Right lobe of liver (tissue), 6 donors: ENCODE data around the gene CDX1. TPM values are rescaled to one million over a fixed set of nuclear protein-coding genes. Genes with fewer than 3 reads are reported as not detected.
"Not testable (repeated sequence)": the region's sequence is repeated elsewhere in the genome, so short reads cannot be mapped to it uniquely, and the experiment has no call there.

ENCODE experiments used
- ATAC-seq, 4 donors: fragments of 200-7000 bp; cut with Tn5 transposase; one replicate each; pipeline ENCODE4 v1.9.1; 2020; ENCODE audit warnings: mild to moderate bottlenecking in 4 of 4, moderate library complexity in 4 of 4
- DNase-seq, 3 donors: peaks; one replicate each; pipeline ENCODE4 v3.0.0-alpha.2; 2020
- H3K27ac ChIP-seq, 3 donors: fragments of 200-600 bp; one replicate each; pipeline ENCODE4 v1.8.0; 2022
- H3K27me3 ChIP-seq, 2 donors: fragments of 200-600 bp; one replicate each; pipeline ENCODE4 v1.8.0; 2022
- H3K36me3 ChIP-seq, 4 donors: fragments of 200-600 bp; sonication (generic) in 1 of 4; one replicate each; pipeline versions ENCODE4 v1.5.1 to v1.8.0; 2017 to 2022; ENCODE audit warnings: control low read depth in 1 of 4
- H3K4me1 ChIP-seq, 4 donors: fragments of 200-600 bp; sonication (generic) in 1 of 4; one replicate each; pipeline versions ENCODE4 v1.5.1 to v1.8.0; 2017 to 2022; ENCODE audit warnings: control low read depth in 1 of 4
- H3K4me3 ChIP-seq, 3 donors: fragments of 200-600 bp; one replicate each; pipeline ENCODE4 v1.8.0; 2022
- H3K9me3 ChIP-seq, 4 donors: fragments of 200-600 bp; sonication (generic) in 1 of 4; one replicate each; pipeline versions ENCODE4 v1.5.1 to v1.8.0; 2017 to 2022; ENCODE audit warnings: control low read depth in 1 of 4
- CTCF ChIP-seq, 4 donors: fragments of 200-600 bp in 3 of 4; fragments of 450-650 bp in 1 of 4; IDR thresholded peaks; one replicate each; pipeline versions ENCODE4 v1.5.1 to v1.8.0; 2016 to 2022; ENCODE audit warnings: antibody characterized with exemption in 4 of 4, mild to moderate bottlenecking in 2 of 4
- POLR2A ChIP-seq: fragments of 450-650 bp; IDR thresholded peaks from one replicate; pipeline ENCODE4 v1.6.1; 2017; ENCODE audit warnings: antibody characterized with exemption, mild to moderate bottlenecking
- WGBS: methylation state at CpG from one replicate; pipeline ENCODE4 v1.1.6; 2018; ENCODE audit warnings: low coverage, low lambda C conversion rate; ENCODE audit not compliant: insufficient coverage; ENCODE audit errors: missing lambda C conversion rate; 5-methylcytosine and 5-hydroxymethylcytosine counted together
- intact Hi-C, 2 donors: fragments of 100-400 bp; cut with DNase I; formaldehyde crosslinking; loops; one replicate each; pipeline versions ENCODE4 v1.11.2 to v1.14.1; 2022
- total RNA-seq, 6 experiments: library from RNA; depleted of rRNA in 2 of 6; stranded (reverse); fragments of >200 nt in 2 of 6; fragmentation: NEBNext Ultra II Directional in 3 of 6; extraction: Animal tissue kit (Norgen Biotek cat#: 25700) in 3 of 6; gene quantifications; one replicate each; pipeline versions ENCODE4 v1.1.0 to v1.2.4, GENCODE V29; 2016 to 2023
- donor health status: DM: no; HTN: yes; CAD: no.
- donor health status: DM: no; HTN: no; CAD: no.
- donor health status: DM: no; HTN: no; CAD: no.
- donor health status: DM: no; HTN: yes; CAD: no.
- donor health status: DM: no; HTN: yes; CAD: no.

Gene CDX1
- total RNA-seq, 6 experiments from 2014 or later: not detected

- no peak for TF ChIP-seq POLR2A
- TF ChIP-seq CTCF (IDR thresholded peaks at IDR 0.05): no peak
- Histone ChIP-seq H3K27ac (no peak overlapping the region), H3K9me3 (no peaks in the 10 kb centered on the region), H3K36me3 (no peaks in the 10 kb centered on the region), H3K4me3 (no peak overlapping the region), H3K27me3 (no peaks in the 10 kb centered on the region), H3K4me1 (peaks cover 0 to 2% (median 0%) of the 10 kb centered on the region in 4 donors)
- intact Hi-C loops: no loop called here
- 76% methylated on average over 3 of the region's 3 CpGs for WGBS
- DNase-seq (no peak), ATAC-seq (no peak)
Measured at GRCh38 chr5:150229571-150229970, 63.0 kb downstream of the CDX1 start.

GRCh38 chr5:150230842-150231241, 64.3 kb downstream of the CDX1 start:
- Histone ChIP-seq H3K4me3 (no peak overlapping the region), H3K9me3 (no peaks in the 10 kb centered on the region), H3K27me3 (no peaks in the 10 kb centered on the region), H3K27ac (no peak overlapping the region), H3K36me3 (no peaks in the 10 kb centered on the region), H3K4me1 (peaks cover 0 to 3% (median 0%) of the 10 kb centered on the region in 4 donors)
- no peak for DNase-seq
- ATAC-seq: no peak
- TF ChIP-seq CTCF (IDR thresholded peaks at IDR 0.05) (no peak), POLR2A (no peak)
- intact Hi-C loops: no loop called here
- WGBS: 80% methylated on average over 6 of the region's 7 CpGs

GRCh38 chr5:150233706-150234105, 67.1 kb downstream of the CDX1 start:
- H3K9me3 ChIP-seq, DNase-seq, ATAC-seq, H3K4me3 ChIP-seq, H3K4me1 ChIP-seq, intact Hi-C loops, H3K27ac ChIP-seq, H3K27me3 ChIP-seq, H3K36me3 ChIP-seq: not testable (repeated sequence)
- WGBS: 85% methylated on average over 5 of the region's 5 CpGs

Other genes with a start within 250 kb of the CDX1 start
- not detected for gene PDE6A, start 222.0 kb upstream of the CDX1 start, total RNA-seq
- 1 to 10 TPM; 1.3 to 2.4 (median 2.0) TPM for gene SLC26A2, start 206.0 kb upstream of the CDX1 start, total RNA-seq
- gene TIGD6, start 166.1 kb upstream of the CDX1 start, total RNA-seq: 1 to 10 TPM; 1.5 to 2.8 (median 2.2) TPM
- 10 to 100 TPM in 4 of 6 experiments, 1 to 10 TPM in 2; 7.7 to 28.3 (median 12.2) TPM for gene HMGXB3, start 166.0 kb upstream of the CDX1 start, total RNA-seq
- 10 to 100 TPM; 13.0 to 45.1 (median 16.3) TPM for gene CSF1R, start 80.2 kb upstream of the CDX1 start, total RNA-seq
- gene PDGFRB, start 10.9 kb upstream of the CDX1 start, total RNA-seq: 10 to 100 TPM in 2 of 6 experiments, 1 to 10 TPM in 4; 6.8 to 19.5 (median 9.4) TPM
- not detected for gene SLC6A7, start 23.3 kb downstream of the CDX1 start, total RNA-seq
- under 1 TPM in 3 of 6 experiments, not detected in 3; 0.10 to 0.26 (median 0.23) TPM for gene CAMK2A, start 123.0 kb downstream of the CDX1 start, total RNA-seq
- gene ARSI, start 136.1 kb downstream of the CDX1 start, total RNA-seq: under 1 TPM in 5 of 6 experiments, not detected in 1; 0.06 to 0.51 (median 0.20) TPM
- gene TCOF1, start 190.9 kb downstream of the CDX1 start, total RNA-seq: 10 to 100 TPM in 2 of 6 experiments, 1 to 10 TPM in 4; 6.7 to 12.0 (median 8.9) TPM
- gene CD74, start 246.1 kb downstream of the CDX1 start, total RNA-seq: 100 to 1,000 TPM in 5 of 6 experiments, 10 to 100 TPM in 1; 68.4 to 549 (median 211) TPM